Skeletal muscle tissue (tissue), 4 donors: ENCODE data around the gene ANK3. TPM values are rescaled to one million over a fixed set of nuclear protein-coding genes. Genes with fewer than 3 reads are reported as not detected.

Experiments
- H3K27ac ChIP-seq: one replicate; pipeline ENCODE4 v1.7.0; 2013; ENCODE audit warnings: mild to moderate bottlenecking, low read depth, low read length, inconsistent platforms
- H3K27me3 ChIP-seq, 3 donors: one replicate each; pipeline ENCODE4 v1.7.0; 2013; ENCODE audit warnings: low read length in 3 of 3; ENCODE audit not compliant: control insufficient read depth in 3 of 3, insufficient read depth in 3 of 3
- H3K36me3 ChIP-seq, 3 donors: one replicate each; pipeline ENCODE4 v1.7.0; 2013; ENCODE audit warnings: low read length in 3 of 3; ENCODE audit not compliant: control insufficient read depth in 3 of 3, insufficient read depth in 3 of 3
- H3K4me1 ChIP-seq, 3 donors: one replicate each; pipeline ENCODE4 v1.7.0; 2013; ENCODE audit warnings: low read length in 3 of 3, mild to moderate bottlenecking in 3 of 3; ENCODE audit not compliant: control insufficient read depth in 3 of 3, insufficient read depth in 3 of 3
- H3K4me3 ChIP-seq, 3 donors: one replicate each; pipeline ENCODE4 v1.7.0; 2013; ENCODE audit warnings: low read length in 3 of 3
- H3K9ac ChIP-seq, 3 donors: one replicate each; pipeline ENCODE4 v1.7.0; 2013; ENCODE audit warnings: low read length in 3 of 3, mild to moderate bottlenecking in 3 of 3, moderate library complexity in 2 of 3, low read depth in 1 of 3
- H3K9me3 ChIP-seq, 3 donors: one replicate each; pipeline ENCODE4 v1.7.0; 2013; ENCODE audit warnings: low read length in 3 of 3; ENCODE audit not compliant: control insufficient read depth in 3 of 3
- total RNA-seq: library from RNA; depleted of rRNA; stranded (reverse); fragments of >200 nt; gene quantifications from one replicate; pipeline ENCODE4 v1.2.3, GENCODE V29; 2014
- donor health status: Osteomylitis.

ANK3 gene
- total RNA-seq, 1 donor from 2014 or later = 110 TPM

GRCh38 chr10:60028081-60028480 is 361.6 kb downstream of the ANK3 start:
- H3K9ac ChIP-seq = no peak overlapping the region
- peaks cover 0 to 16% (median 2%) of the 10 kb centered on the region in 3 donors for H3K4me1 ChIP-seq
- no peaks in the 10 kb centered on the region for H3K27me3 ChIP-seq
- H3K4me3 ChIP-seq = no peak overlapping the region
- no peak overlapping the region for H3K27ac ChIP-seq
- H3K36me3 ChIP-seq = peaks cover 0 to 2% (median 0%) of the 10 kb centered on the region in 3 donors
- H3K9me3 ChIP-seq = no peaks in the 10 kb centered on the region

DNA sequence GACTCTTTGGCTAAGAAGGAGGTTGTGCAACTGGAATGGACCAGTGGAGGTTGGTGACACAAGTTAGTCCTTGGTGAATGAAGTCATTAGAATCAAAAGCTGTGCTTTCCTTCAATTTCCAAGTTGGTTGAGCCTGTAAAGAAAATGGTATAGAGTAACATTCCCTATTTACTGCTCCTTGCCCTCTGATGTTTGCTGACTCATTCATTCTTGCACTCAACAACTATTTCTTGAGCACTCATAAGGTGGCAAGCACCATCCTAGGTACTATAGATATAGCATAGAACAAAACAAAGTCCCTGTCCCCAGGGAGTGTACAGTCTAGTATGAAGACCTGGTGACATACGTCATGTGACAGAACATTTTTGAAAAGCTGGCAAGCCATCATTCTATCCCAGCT is 364.4 kb downstream of the ANK3 start:
- Histone ChIP-seq H3K27me3 (no peaks in the 10 kb centered on the region), H3K36me3 (no peaks in the 10 kb centered on the region), H3K9me3 (no peaks in the 10 kb centered on the region), H3K4me3 (no peak overlapping the region), H3K9ac (no peak overlapping the region), H3K4me1 (no peaks in the 10 kb centered on the region), H3K27ac (no peak overlapping the region)

DNA sequence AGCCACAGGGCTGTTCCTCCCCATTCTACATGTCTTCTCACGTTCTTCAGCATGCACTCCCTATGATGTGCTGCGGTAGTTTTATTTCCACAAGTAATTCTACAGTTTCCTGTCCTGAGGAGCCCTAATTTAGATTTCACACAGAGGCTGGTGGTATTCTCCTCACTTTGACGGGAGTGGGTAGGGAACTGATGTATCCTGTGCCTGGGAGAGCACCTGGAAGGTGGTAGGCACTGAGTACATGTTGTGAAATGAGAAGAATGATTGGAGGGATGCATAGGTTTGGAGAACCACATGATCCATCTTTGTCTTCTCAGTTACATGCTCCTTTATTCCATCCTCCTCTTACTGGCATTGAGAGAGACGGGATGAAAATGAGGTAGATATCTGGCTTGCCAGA is 365.2 kb downstream of the ANK3 start:
- H3K9me3 ChIP-seq = no peaks in the 10 kb centered on the region
- H3K9ac ChIP-seq = no peak overlapping the region

DNA sequence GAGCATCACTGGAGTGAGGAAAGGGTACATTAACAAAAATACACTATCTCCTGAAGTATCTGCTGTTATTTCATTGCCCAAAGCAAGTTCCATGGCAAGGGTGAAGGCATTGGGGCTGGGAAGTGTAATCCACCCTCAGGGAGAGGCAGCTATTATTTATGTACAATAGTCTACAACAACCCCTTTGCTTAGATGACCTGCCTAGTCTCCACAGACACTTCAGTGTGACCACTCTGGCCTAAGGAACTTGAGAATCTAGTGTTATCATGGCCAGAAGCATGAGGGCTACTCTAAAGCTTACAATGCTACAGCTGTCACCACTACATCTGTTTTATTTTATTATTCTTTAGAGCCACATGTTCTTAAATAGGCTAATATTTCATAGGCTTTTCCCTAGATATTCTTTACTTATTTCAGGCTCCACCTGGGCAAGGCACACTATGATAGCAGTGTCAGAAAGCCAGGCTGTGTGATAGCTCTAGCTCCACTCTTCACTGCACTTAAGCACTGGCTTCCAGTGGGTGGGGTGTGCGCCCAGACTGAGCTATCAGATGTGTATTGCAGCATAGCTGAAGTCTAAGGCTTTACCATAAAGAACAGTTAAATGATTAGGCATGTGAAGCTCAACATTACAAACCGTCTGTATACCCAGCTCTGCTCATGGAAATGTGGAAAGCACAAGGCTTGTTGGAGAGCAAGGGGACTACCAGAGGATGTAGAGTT is 366.4 kb downstream of the ANK3 start:
- Histone ChIP-seq H3K4me1 (no peaks in the 10 kb centered on the region), H3K27me3 (no peaks in the 10 kb centered on the region), H3K9ac (no peak overlapping the region), H3K4me3 (no peak overlapping the region), H3K9me3 (no peaks in the 10 kb centered on the region), H3K27ac (no peak overlapping the region), H3K36me3 (no peaks in the 10 kb centered on the region)

More for the DNA sequence above, 365.2 kb downstream of the ANK3 start:
- no peak overlapping the region for H3K4me3 ChIP-seq
- no peak overlapping the region for H3K27ac ChIP-seq
- H3K27me3 ChIP-seq = no peaks in the 10 kb centered on the region
- H3K36me3 ChIP-seq = no peaks in the 10 kb centered on the region
- H3K4me1 ChIP-seq = no peaks in the 10 kb centered on the region

GRCh38 chr10:60021361-60021760 is 368.3 kb downstream of the ANK3 start:
- Histone ChIP-seq H3K9ac (no peak overlapping the region), H3K4me1 (no peaks in the 10 kb centered on the region), H3K27me3 (no peaks in the 10 kb centered on the region), H3K4me3 (no peak overlapping the region), H3K36me3 (no peaks in the 10 kb centered on the region), H3K9me3 (no peaks in the 10 kb centered on the region), H3K27ac (no peak overlapping the region)

DNA sequence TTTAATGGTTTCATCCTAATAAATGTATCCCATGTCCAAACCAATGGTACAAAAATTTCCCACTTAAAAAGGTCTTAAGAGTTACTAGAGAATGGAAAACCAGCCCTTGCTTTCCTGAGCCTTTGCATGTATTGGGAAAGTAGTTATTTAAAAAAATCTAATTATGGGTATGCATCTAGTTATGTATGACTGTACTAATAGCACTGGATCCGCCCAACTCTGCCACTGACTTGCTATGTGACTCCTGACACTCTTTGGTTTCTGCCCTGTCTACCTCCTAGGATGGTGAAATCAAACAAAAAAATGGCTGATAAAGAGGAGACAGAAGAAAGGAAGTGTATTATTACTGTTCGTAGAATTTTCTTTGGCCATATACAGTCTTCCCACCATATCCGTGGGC is 372.9 kb downstream of the ANK3 start:
- H3K9ac ChIP-seq = no peak overlapping the region
- no peaks in the 10 kb centered on the region for H3K36me3 ChIP-seq
- H3K27me3 ChIP-seq = no peaks in the 10 kb centered on the region
- H3K4me1 ChIP-seq = no peaks in the 10 kb centered on the region
- H3K4me3 ChIP-seq = no peak overlapping the region
- H3K27ac ChIP-seq = no peak overlapping the region
- H3K9me3 ChIP-seq = no peaks in the 10 kb centered on the region

GRCh38 chr10:60009710-60010383 is 379.8 kb downstream of the ANK3 start:
- Histone ChIP-seq H3K4me3 (no peak overlapping the region), H3K27me3 (no peaks in the 10 kb centered on the region), H3K9me3 (no peaks in the 10 kb centered on the region), H3K36me3 (no peaks in the 10 kb centered on the region), H3K27ac (no peak overlapping the region), H3K4me1 (no peaks in the 10 kb centered on the region), H3K9ac (no peak overlapping the region)

DNA sequence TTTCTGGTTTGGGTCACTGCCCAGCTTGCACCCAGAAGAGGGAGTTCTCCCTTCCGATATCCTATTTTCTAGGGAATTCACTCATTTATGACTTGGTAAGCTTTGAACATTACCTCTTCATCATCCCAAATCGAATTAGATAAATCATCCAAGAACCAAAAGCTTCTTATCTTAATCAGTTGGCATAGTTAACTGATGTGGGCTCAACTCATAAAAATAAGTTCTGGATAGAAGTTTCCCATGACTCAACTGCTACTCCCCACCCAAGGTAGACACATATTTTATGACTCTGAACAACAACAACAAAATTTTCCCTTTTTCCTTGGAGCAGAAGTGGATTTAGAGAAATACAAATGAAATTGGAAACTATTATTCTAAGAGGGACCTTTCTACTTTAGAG is 380.4 kb downstream of the ANK3 start:
- H3K27me3 ChIP-seq = no peaks in the 10 kb centered on the region
- no peak overlapping the region for H3K9ac ChIP-seq
- H3K36me3 ChIP-seq = no peaks in the 10 kb centered on the region
- H3K4me1 ChIP-seq = no peaks in the 10 kb centered on the region
- H3K4me3 ChIP-seq = no peak overlapping the region
- no peaks in the 10 kb centered on the region for H3K9me3 ChIP-seq
- H3K27ac ChIP-seq = no peak overlapping the region

DNA sequence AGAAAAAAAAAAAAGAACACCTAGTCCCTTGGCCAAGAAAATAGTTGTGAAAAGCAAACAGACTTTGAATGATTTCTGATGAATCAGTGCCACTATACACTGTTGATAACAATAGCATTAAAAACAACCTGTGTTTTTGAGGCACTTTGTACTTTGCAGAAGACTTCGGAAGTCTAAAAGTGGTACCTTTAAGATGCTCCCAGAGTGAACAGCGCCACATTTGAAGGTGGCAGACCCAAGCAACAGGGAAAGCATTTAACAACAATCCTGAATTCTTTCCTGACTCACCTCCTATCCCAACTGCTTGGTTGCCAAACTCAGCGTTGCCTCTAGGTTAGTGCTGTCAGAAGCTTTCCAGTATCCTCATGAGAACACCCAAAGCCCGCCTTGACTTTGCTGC is 380.9 kb downstream of the ANK3 start:
- no peaks in the 10 kb centered on the region for H3K4me1 ChIP-seq
- H3K36me3 ChIP-seq = no peaks in the 10 kb centered on the region
- H3K4me3 ChIP-seq = no peak overlapping the region
- H3K27ac ChIP-seq = no peak overlapping the region
- no peaks in the 10 kb centered on the region for H3K9me3 ChIP-seq
- H3K27me3 ChIP-seq = no peaks in the 10 kb centered on the region
- H3K9ac ChIP-seq = no peak overlapping the region

DNA sequence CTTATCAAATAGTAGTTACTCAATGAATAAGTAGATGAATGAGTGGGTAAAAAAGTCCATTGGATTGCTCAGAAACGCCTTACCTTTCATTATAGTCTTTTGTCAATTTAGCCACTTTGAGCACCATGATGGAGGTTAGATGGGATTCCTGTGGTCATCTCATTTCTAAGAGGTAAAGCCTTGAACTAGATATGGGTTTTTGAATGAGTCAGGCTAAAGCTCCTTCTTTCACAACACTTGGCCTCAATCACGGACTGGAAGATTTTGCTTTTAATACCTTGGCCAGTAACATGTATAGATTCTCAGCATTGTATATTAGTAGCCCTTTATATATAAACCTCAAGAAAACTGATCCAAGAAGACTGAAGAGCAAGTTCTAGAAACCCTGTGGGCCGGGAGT is 383.6 kb downstream of the ANK3 start:
- H3K27ac ChIP-seq = no peak overlapping the region
- no peaks in the 10 kb centered on the region for H3K9me3 ChIP-seq
- H3K4me1 ChIP-seq = no peaks in the 10 kb centered on the region
- H3K4me3 ChIP-seq = no peak overlapping the region
- no peaks in the 10 kb centered on the region for H3K36me3 ChIP-seq
- no peak overlapping the region for H3K9ac ChIP-seq
- no peaks in the 10 kb centered on the region for H3K27me3 ChIP-seq
